Astrocyte (in vitro differentiated cells and primary cell): ENCODE measurements around the gene FAM222A. TPM values are rescaled to one million over a fixed set of nuclear protein-coding genes. Genes with fewer than 3 reads are reported as not detected.

Experiments
- DNase-seq: peaks from one replicate; pipeline ENCODE4 v3.0.0-alpha.2; 2010; ENCODE audit warnings: low read depth
- FAIRE-seq: peaks from 2 replicates; lab custom pipeline; 2011; peaks lifted over from hg19 to GRCh38; lab: Jason Lieb, UNC
- H2AFZ ChIP-seq: 2 replicates; pipeline ENCODE4 v1.6.0; 2012; ENCODE audit warnings: low read depth, low read length, inconsistent platforms
- H3K27ac ChIP-seq: 2 replicates; pipeline ENCODE4 v1.5.1; 2011; ENCODE audit warnings: low read depth, low read length, inconsistent platforms
- H3K27me3 ChIP-seq: 2 replicates; pipeline ENCODE4 v1.6.0; 2011; ENCODE audit warnings: low read length, inconsistent platforms; ENCODE audit not compliant: insufficient read depth
- H3K36me3 ChIP-seq: 2 replicates; pipeline ENCODE4 v1.5.1; 2011; ENCODE audit warnings: low read length, inconsistent platforms; ENCODE audit not compliant: insufficient read depth
- H3K4me1 ChIP-seq: 2 replicates; pipeline ENCODE4 v1.5.1; 2011; ENCODE audit warnings: low read length, inconsistent platforms; ENCODE audit not compliant: insufficient read depth
- H3K4me2 ChIP-seq: 2 replicates; pipeline ENCODE4 v1.6.0; 2012; ENCODE audit warnings: low read length, inconsistent platforms
- H3K4me3 ChIP-seq: 2 replicates; pipeline ENCODE4 v1.5.1; 2011; ENCODE audit warnings: low read depth, mild to moderate bottlenecking, low read length, inconsistent platforms; ENCODE audit not compliant: insufficient read depth
- H3K79me2 ChIP-seq: 2 replicates; pipeline ENCODE4 v1.6.0; 2012; ENCODE audit warnings: mild to moderate bottlenecking, low read length, inconsistent platforms; ENCODE audit not compliant: insufficient read depth
- H3K9ac ChIP-seq: 2 replicates; pipeline ENCODE4 v1.6.0; 2012; ENCODE audit warnings: mild to moderate bottlenecking, low read length, inconsistent platforms
- H3K9me3 ChIP-seq: 2 replicates; pipeline ENCODE4 v1.5.1; 2012; ENCODE audit warnings: low read depth, mild to moderate bottlenecking, low read length, inconsistent platforms; ENCODE audit not compliant: insufficient read depth
- H4K20me1 ChIP-seq: 2 replicates; pipeline ENCODE4 v1.6.0; 2012; ENCODE audit warnings: low read length, inconsistent platforms; ENCODE audit not compliant: insufficient read depth
- H3K27ac Mint-ChIP-seq: one replicate; pipeline ENCODE4 v1.8.0; 2021; ENCODE audit warnings: mild to moderate bottlenecking, mixed read lengths; ENCODE audit not compliant: unreplicated experiment
- H3K27me3 Mint-ChIP-seq: one replicate; pipeline ENCODE4 v1.8.0; 2021; ENCODE audit warnings: low read depth, mixed read lengths; ENCODE audit not compliant: unreplicated experiment
- H3K36me3 Mint-ChIP-seq: one replicate; pipeline ENCODE4 v1.8.0; 2021; ENCODE audit warnings: low read depth, mixed read lengths; ENCODE audit not compliant: unreplicated experiment
- H3K4me1 Mint-ChIP-seq: one replicate; pipeline ENCODE4 v1.8.0; 2021; ENCODE audit warnings: low read depth, mixed read lengths; ENCODE audit not compliant: unreplicated experiment
- H3K4me3 Mint-ChIP-seq: one replicate; pipeline ENCODE4 v1.8.0; 2021; ENCODE audit warnings: mild to moderate bottlenecking, moderate library complexity, mixed read lengths; ENCODE audit not compliant: unreplicated experiment
- H3K9me3 Mint-ChIP-seq: one replicate; pipeline ENCODE4 v1.8.0; 2021; ENCODE audit warnings: mild to moderate bottlenecking, mixed read lengths; ENCODE audit not compliant: unreplicated experiment
- EZH2 ChIP-seq: IDR thresholded peaks from 2 replicates; pipeline ENCODE4 v1.6.1; 2012; ENCODE audit warnings: mild to moderate bottlenecking, low read length, inconsistent platforms; ENCODE audit not compliant: insufficient read depth
- total RNA-seq: library from RNA; stranded (reverse); gene quantifications from 2 replicates; pipeline ENCODE4 v1.2.1, GENCODE V29; 2021
- TF ChIP-seq, protein P1 (sequence below): IDR thresholded peaks from 2 replicates; pipeline ENCODE4 v1.5.1; 2011; ENCODE audit warnings: low read depth, mild to moderate bottlenecking, inconsistent platforms, low read length, moderate library complexity; ENCODE audit not compliant: insufficient read depth

Gene FAM222A
- total RNA-seq, 1 donor from 2014 or later = 1.2 TPM

DNA sequence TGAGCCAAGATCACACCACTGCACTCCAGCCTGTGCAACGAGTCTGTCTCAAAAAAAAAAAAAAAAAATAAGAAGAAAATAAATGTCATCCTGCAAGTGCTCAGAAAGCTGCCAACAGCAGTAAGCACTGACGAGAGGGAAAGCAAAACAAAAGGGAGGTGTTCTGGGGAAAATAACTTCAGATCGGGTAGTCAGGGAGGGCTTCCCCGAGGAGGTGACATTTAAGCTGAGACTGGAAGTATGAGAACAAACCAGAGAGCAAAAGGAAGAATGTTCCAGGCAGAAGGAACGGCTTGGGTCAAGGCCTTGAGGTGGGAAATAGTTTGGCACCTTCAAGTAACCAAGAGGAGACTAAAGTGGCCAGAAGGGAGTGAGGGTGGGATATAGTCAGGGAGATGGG lies 4.7 kb upstream of the FAM222A start:
- H2AFZ ChIP-seq = no peak overlapping the region
- no peak overlapping the region for H3K4me2 ChIP-seq
- peaks cover 12% of the 10 kb centered on the region for H3K27me3 Mint-ChIP-seq
- H3K9ac ChIP-seq = no peak overlapping the region
- H3K4me1 Mint-ChIP-seq = no peaks in the 10 kb centered on the region
- H3K36me3 ChIP-seq = no peaks in the 10 kb centered on the region
- peaks cover 3% of the 10 kb centered on the region for H3K4me1 ChIP-seq
- no peaks in the 10 kb centered on the region for H4K20me1 ChIP-seq
- H3K27ac Mint-ChIP-seq = no peak overlapping the region
- no peaks in the 10 kb centered on the region for H3K9me3 Mint-ChIP-seq
- H3K9me3 ChIP-seq = no peaks in the 10 kb centered on the region
- H3K27me3 ChIP-seq = peaks cover 23% of the 10 kb centered on the region
- no peaks in the 10 kb centered on the region for H3K79me2 ChIP-seq
- TF ChIP-seq, protein P1, sequence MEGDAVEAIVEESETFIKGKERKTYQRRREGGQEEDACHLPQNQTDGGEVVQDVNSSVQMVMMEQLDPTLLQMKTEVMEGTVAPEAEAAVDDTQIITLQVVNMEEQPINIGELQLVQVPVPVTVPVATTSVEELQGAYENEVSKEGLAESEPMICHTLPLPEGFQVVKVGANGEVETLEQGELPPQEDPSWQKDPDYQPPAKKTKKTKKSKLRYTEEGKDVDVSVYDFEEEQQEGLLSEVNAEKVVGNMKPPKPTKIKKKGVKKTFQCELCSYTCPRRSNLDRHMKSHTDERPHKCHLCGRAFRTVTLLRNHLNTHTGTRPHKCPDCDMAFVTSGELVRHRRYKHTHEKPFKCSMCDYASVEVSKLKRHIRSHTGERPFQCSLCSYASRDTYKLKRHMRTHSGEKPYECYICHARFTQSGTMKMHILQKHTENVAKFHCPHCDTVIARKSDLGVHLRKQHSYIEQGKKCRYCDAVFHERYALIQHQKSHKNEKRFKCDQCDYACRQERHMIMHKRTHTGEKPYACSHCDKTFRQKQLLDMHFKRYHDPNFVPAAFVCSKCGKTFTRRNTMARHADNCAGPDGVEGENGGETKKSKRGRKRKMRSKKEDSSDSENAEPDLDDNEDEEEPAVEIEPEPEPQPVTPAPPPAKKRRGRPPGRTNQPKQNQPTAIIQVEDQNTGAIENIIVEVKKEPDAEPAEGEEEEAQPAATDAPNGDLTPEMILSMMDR = no peak
- no peak for TF ChIP-seq EZH2
- no peak overlapping the region for H3K4me3 Mint-ChIP-seq
- H3K27ac ChIP-seq = no peak overlapping the region
- DNase-seq (no peak), FAIRE-seq (no peak)
- no peaks in the 10 kb centered on the region for H3K36me3 Mint-ChIP-seq
- H3K4me3 ChIP-seq = no peak overlapping the region

DNA sequence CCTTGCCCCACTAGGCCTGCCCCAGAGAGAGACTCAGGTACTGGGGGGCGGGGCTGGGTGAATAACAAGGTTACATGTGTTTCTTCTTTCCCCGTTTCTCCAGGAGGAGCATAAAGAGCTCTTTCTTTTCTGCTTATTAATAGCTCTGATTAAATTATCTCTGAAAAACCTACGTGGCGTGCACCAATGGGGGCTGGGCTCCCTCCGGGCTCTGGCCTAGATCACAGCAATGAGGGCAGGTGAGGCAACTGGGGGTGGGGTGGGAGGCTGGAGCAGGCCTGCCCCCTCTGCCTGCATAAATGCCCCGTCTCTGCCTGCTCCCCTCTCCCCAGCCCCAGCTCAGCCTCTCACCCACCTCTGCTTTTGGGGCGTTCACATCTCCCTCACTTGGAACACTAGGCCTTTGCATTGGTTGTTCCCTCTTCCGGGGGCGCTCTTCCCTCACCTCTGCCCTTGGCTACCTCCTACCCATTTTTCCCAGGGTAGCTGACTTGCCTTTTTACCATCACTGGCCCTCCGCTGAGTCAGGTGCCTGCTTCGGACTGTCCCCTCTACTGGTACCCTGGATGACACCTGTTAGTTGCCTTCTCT lies 4.1 kb upstream of the FAM222A start:
- H3K4me1 Mint-ChIP-seq = no peaks in the 10 kb centered on the region
- no peak for FAIRE-seq

More for the DNA sequence above, 4.1 kb upstream of the FAM222A start:
- no peaks in the 10 kb centered on the region for H3K36me3 Mint-ChIP-seq
- no peak overlapping the region for H3K4me3 Mint-ChIP-seq
- Histone ChIP-seq H3K4me3 (no peak overlapping the region), H3K4me2 (no peak overlapping the region), H3K27me3 (peaks cover 23% of the 10 kb centered on the region), H3K36me3 (no peaks in the 10 kb centered on the region), H3K9me3 (no peaks in the 10 kb centered on the region), H3K27ac (no peak overlapping the region), H3K4me1 (peaks cover 3% of the 10 kb centered on the region), H2AFZ (no peak overlapping the region), H3K79me2 (no peaks in the 10 kb centered on the region), H4K20me1 (no peaks in the 10 kb centered on the region), H3K9ac (no peak overlapping the region)
- TF ChIP-seq, protein P1 = no peak
- TF ChIP-seq EZH2 = no peak
- H3K27ac Mint-ChIP-seq = no peak overlapping the region
- DNase-seq = no peak
- no peaks in the 10 kb centered on the region for H3K9me3 Mint-ChIP-seq
- H3K27me3 Mint-ChIP-seq = peaks cover 12% of the 10 kb centered on the region
